GM12878 (cell line): Measurements from ENCODE around the gene NUBP1. TPM values are rescaled to one million over a fixed set of nuclear protein-coding genes. Genes with fewer than 3 reads are reported as not detected.

ENCODE experiments used
- ATF3 ChIP-seq: IDR thresholded peaks from 2 replicates; pipeline ENCODE4 v1.6.1; 2011; ENCODE audit warnings: low read depth, mild to moderate bottlenecking, low read length, moderate library complexity, borderline replicate concordance; ENCODE audit errors: extremely low read depth
- EP300 ChIP-seq, 2 experiments: fragments of 150-350 bp in 1 of 2; IDR thresholded peaks; 2 replicates each; pipeline ENCODE4 v1.6.1; 2011 to 2012; ENCODE audit warnings: low read depth in 2 of 2, low read length in 2 of 2, borderline replicate concordance in 1 of 2, improper control_type of control experiment in 1 of 2, inconsistent platforms in 1 of 2; ENCODE audit not compliant: control insufficient read depth in 1 of 2
- EZH2 ChIP-seq: IDR thresholded peaks from 2 replicates; pipeline ENCODE4 v1.6.1; 2012; ENCODE audit warnings: low read depth, mild to moderate bottlenecking, control low read depth, inconsistent platforms, low read length, borderline replicate concordance; ENCODE audit not compliant: control insufficient read depth
- KAT2A ChIP-seq: conservative IDR thresholded peaks from 2 replicates; pipeline ENCODE4 v1.6.1; 2011; ENCODE audit warnings: low read depth, low read length; ENCODE audit not compliant: control insufficient read depth
- MLLT1 ChIP-seq: fragments of 450-650 bp; IDR thresholded peaks from 2 replicates; pipeline ENCODE4 v1.6.1; 2016; ENCODE audit warnings: mild to moderate bottlenecking
- NFIC ChIP-seq: IDR thresholded peaks from 2 replicates; pipeline ENCODE4 v1.6.1; 2012; ENCODE audit warnings: low read depth, mild to moderate bottlenecking, inconsistent platforms, low read length, moderate library complexity
- NFXL1 ChIP-seq: fragments of 450-650 bp; IDR thresholded peaks from 2 replicates; pipeline ENCODE4 v1.6.1; 2017; ENCODE audit warnings: antibody characterized with exemption, mild to moderate bottlenecking, borderline replicate concordance
- RCOR1 ChIP-seq: conservative IDR thresholded peaks from 2 replicates; pipeline ENCODE4 v1.6.1; 2012; ENCODE audit warnings: low read depth, low read length, improper control_type of control experiment
- REST ChIP-seq: IDR thresholded peaks from 2 replicates; pipeline ENCODE4 v1.6.1; 2012; ENCODE audit warnings: mild to moderate bottlenecking, low read depth, low read length
- SKIL ChIP-seq: fragments of 450-650 bp; IDR thresholded peaks from 2 replicates; pipeline ENCODE4 v1.6.1; 2017; ENCODE audit warnings: mild to moderate bottlenecking, low read depth, inconsistent platforms; ENCODE audit not compliant: poor library complexity, severe bottlenecking
- SMAD1 ChIP-seq: fragments of 450-650 bp; IDR thresholded peaks from 2 replicates; pipeline ENCODE4 v1.6.1; 2018; ENCODE audit warnings: mild to moderate bottlenecking, low read depth; ENCODE audit not compliant: partially characterized antibody
- SREBF1 ChIP-seq: IDR thresholded peaks from 2 replicates; pipeline ENCODE4 v1.6.1; 2012; ENCODE audit warnings: mild to moderate bottlenecking, low read length
- SRF ChIP-seq, 2 experiments: IDR thresholded peaks; 2 replicates each; pipeline ENCODE4 v1.6.1; 2011; ENCODE audit warnings: low read depth in 2 of 2, low read length in 2 of 2, mild to moderate bottlenecking in 1 of 2, moderate library complexity in 1 of 2
- STAT3 ChIP-seq: IDR thresholded peaks from 2 replicates; pipeline ENCODE4 v1.6.1; 2011; ENCODE audit warnings: low read depth, low read length, improper control_type of control experiment
- ZBTB4 ChIP-seq: fragments of 450-650 bp; formaldehyde crosslinking; IDR thresholded peaks from 2 replicates; pipeline ENCODE4 v1.4.0; 2022; ENCODE audit warnings: mild to moderate bottlenecking, moderate library complexity
- ZNF24 ChIP-seq: fragments of 450-650 bp; IDR thresholded peaks from 2 replicates; pipeline ENCODE4 v1.6.1; 2017; ENCODE audit warnings: antibody characterized with exemption, mild to moderate bottlenecking
- ZNF274 ChIP-seq: IDR thresholded peaks from one replicate; pipeline ENCODE4 v1.8.0; 2011; ENCODE audit not compliant: insufficient read length, insufficient read depth
- ZNF622 ChIP-seq: fragments of 450-650 bp; IDR thresholded peaks from 2 replicates; pipeline ENCODE4 v1.6.1; 2017; ENCODE audit warnings: mild to moderate bottlenecking, inconsistent platforms
- polyA plus RNA-seq, 11 experiments: library from polyadenylated mRNA; depleted of rRNA in 4 of 11; unstranded in 6 of 11; stranded (reverse) in 5 of 11; fragments of >200 nt; fragmentation: Nextera tagmentation in 4 of 11; fragmentation: Illumina TruSeq in 1 of 11; extraction: Ambion mirVana in 4 of 11; extraction: Trizol in 1 of 11; gene quantifications; 1 replicate in 1 of 11; 2 replicates in 10 of 11; pipeline versions ENCODE4 v1.2.1 to v1.2.3, GENCODE V29; 2011 to 2016; ENCODE audit warnings: inconsistent platforms in 2 of 11, missing spikeins in 2 of 11, low read depth in 1 of 11
- total RNA-seq, 4 experiments: library from RNA; depleted of rRNA in 3 of 4; stranded (reverse); fragments of >200 nt in 3 of 4; fragmentation: Illumina TruSeq in 1 of 4; extraction: Trizol in 1 of 4; gene quantifications; 2 replicates each; pipeline versions ENCODE4 v1.2.1 to v1.2.3, GENCODE V29; 2013 to 2021

The NUBP1 gene
- total and polyA plus RNA-seq, 10 of the 15 experiments (the other 5 are each of a cell fraction or from before 2014, with no cell fraction given), result 31.0 to 74.9 (median 58.3) TPM

GRCh38 chr16:10737068-10737625, 6.5 kb upstream of the NUBP1 start (continued):
- TF ChIP-seq MLLT1 (peak; percentile 62; the same call in 1 of the 2 replicates), SRF (IDR thresholded peaks at IDR 0.05; ENCODE audit: low read depth in 2 of 2, low read length in 2 of 2) (no peak), EP300 (IDR thresholded peaks at IDR 0.05; ENCODE audit: borderline replicate concordance in 1 of 2, control insufficient read depth in 1 of 2, low read depth in 2 of 2, low read length in 2 of 2) (no peak), ZBTB4 (CRISPR knock-in tag) (no peak), ZNF24 (no peak), STAT3 (no peak), SREBF1 (no peak), NFXL1 (no peak), EZH2 (no peak), ATF3 (no peak), REST (no peak), RCOR1 (no peak), SMAD1 (no peak), ZNF622 (no peak), SKIL (no peak), ZNF274 (no peak), KAT2A (no peak), NFIC (no peak)
